ENCODE measurements around the gene CRTC1.
A peak's percentile ranks its signal among the peaks of the same experiment; 100 is the strongest.
"Not testable (repeated sequence)": the region's sequence is repeated elsewhere in the genome, so short reads cannot be mapped to it uniquely, and the experiment has no call there.

The CRTC1 gene

DNA sequence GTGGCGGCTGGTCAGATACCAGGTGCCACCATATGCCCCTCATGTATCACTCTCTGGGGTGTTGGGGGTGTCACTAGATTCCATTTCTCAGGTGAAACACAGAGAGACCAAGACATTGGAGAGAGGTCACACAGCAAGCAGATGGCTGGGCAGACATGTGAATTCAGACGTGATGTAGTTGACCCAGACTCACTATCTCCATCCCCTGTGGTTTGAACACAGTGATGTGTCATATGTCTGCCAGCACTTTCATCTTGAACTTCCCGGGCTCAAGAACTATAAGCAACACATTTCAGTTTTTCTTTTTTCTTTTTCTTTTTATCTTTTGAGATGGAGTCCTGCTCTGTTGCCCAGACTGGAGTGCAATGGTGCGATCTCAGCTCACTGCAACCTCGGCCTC, 132.2 kb downstream of the CRTC1 start:
- no peak for DNase-seq

DNA sequence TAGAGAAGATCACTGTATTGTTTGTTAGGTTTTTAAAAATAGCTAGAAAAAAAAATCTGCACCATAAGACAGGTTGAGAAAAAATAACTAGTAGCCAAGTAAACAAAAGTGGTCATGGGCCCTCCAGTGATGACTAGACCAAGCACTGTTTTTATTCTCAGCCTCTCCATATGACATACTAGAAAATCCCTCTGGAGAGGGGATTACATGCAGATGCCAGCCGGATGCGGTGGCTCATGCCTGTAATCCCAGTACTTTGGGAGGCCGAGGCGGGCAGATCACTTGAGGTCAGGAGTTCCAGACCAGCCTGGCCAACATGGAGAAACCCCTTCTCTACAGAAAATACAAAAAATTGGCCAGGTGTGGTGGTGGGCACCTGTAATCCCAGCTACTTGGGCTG, 133.2 kb downstream of the CRTC1 start:
- not testable (repeated sequence) for DNase-seq

DNA sequence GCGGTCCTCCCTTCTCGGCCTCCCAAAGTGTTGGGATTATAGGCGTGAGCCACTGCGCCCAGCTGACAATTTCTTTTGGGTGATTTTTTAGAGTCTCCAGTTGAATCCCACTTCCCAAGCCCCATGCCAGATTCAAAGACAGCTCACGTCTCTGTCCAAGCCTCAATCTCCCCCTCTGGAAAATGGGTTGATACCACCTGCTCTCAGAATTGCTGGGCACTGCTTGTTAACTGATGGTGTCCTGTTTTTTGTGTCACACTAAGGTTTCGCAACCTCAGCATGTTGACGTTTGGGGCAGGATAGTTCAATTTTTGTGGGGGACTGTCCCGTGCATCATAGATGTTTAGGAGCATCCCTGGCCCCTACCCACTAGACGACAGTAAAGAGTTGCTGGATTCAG, 134.1 kb downstream of the CRTC1 start:
- DNase-seq = no peak

DNA sequence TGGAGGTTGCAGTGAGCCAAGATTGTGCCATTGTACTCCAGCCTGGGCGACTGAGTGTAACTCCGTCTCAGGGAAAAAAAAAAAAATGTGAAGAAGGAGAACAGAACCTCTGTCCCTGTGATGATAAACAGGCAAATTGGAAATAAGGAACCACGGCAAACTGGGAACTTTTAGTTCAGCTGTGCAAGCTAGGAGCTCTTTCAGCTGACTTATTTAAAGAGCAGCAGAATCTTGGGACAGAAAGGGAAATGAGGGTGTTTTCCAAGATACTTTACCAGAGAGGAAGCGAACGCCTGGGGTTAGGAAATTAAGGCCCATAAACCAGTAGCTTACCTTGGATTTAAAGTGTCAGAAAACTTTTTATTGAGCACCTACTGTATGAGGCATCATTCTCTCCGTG, 145.3 kb downstream of the CRTC1 start:
- no peak for DNase-seq

DNA sequence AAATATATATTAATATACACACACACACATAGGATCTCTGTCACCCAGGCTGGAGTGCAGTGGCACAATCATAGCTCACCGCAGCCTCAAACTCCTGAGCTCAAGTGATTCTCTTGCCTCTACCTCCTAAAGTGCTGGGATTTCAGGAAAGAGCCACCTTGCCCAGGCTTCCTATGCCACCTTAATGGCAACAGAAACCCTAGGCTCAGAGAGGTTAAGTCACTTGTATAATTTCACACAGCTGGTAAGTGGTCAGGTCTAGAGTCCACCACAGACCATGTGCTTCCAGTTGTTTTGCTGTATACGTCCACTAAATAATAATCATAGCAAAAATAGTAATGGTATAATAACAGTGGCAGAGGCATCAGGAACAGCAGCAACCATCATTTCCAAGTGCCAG, 147.0 kb downstream of the CRTC1 start:
- DNase-seq = no peak

DNA sequence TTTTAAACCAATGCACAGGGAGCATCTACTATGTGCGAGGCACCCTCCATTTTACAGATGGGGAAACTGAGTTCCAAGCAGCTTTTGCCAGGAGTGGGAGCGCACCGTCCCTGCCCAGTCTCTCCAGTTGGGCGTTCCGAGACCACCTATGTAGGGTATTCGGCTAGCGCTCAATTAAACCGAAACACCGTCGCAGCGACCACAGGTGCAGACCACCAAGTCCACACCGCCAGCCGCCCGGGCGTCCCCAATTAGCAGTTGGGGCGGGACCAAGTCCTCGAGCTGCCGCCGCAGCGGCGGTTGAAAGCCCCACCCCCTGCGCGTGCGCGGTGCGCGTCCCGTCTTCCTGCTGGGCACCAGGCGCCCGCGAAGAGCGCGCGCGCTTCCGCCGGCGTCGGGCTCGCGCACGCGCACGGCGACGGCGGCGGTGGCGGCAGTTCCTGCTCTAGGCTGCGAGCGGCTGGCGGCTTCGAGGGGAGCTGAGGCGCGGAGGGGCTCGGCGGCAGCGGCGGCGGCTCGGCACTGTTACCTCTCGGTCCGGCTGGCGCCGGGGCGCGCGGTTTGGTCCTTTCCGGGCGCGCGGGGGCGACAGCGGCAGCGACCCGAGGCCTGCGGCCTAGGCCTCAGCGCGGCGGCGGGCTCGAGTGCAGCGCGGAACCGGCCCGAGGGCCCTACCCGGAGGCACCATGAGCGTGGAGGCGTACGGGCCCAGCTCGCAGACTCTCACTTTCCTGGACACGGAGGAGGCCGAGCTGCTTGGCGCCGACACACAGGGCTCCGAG, 148.2 kb downstream of the CRTC1 start, which contains the start of gene UPF1:
TSS of gene UPF1 (plus strand) at position 436 of the 782 bp plus-strand sequence. CDS start at position 687, 251 bp downstream.
- peak; percentile 93 for DNase-seq
